ENCODE measurements around the gene MIA2. TPM values are rescaled to one million over a fixed set of nuclear protein-coding genes. Genes with fewer than 3 reads are reported as not detected.

Gene MIA2
- polyA plus RNA-seq, 1 of the 3 experiments (the other 2 are of a cell fraction): 2.6 TPM

DNA sequence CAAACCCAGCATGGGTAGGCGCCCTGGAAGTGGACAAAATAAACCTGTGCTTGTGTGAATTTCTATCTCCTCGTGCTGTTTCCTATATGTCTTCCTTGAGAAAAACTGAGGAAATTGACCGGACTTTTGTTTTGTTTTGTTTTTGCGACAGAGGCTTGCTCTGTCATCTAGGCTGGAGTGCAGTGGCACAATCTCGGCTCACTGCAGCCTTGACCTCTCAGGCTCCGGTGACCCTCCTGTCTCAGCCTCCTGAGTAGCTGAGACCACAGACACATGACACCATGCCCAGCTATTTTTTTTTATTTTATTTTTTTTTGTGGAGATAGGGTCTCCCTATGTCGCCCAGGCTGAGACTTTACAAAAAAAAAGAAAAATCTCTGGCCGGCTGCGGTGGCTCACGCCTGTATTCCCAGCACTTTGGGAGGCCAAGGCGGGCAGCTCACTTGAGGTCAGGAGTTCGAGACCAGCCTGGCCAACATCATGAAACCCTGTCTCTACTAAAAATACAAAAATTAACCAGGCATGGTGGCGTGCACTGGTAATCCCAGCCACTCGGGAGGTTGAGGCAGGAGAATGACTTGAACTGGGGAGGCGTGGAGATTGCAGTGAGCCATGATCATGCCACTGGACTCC lies 22.5 kb upstream of the MIA2 start:
- ChIA-PET CTCF (no interaction called here), POLR2A (no interaction called here)
- Histone ChIP-seq H3K9me3 (no peaks in the 10 kb centered on the region), H3K27ac (ENCODE audit: low read depth in 2 of 2, low read length in 1 of 2) (no peak overlapping the region), H3K27me3 (ENCODE audit: insufficient read depth) (no peaks in the 10 kb centered on the region), H3F3A (replicated peaks; ENCODE audit: insufficient read depth) (no peaks in the 10 kb centered on the region), H3K79me2 (ENCODE audit: insufficient read depth) (no peaks in the 10 kb centered on the region), H3K36me3 (replicated peaks in 1 of 2; ENCODE audit: control insufficient read depth in 1 of 2, insufficient read depth in 2 of 2, low read length in 1 of 2) (no peaks in the 10 kb centered on the region), H3K4me1 (ENCODE audit: control insufficient read depth in 1 of 2, insufficient read depth in 2 of 2, low read depth in 1 of 2, low read length in 1 of 2) (no peaks in the 10 kb centered on the region), H2AFZ (ENCODE audit: low read depth) (no peak overlapping the region), H3K4me2 (no peak overlapping the region), H3K9ac (no peak overlapping the region), H3K9me2 (no peaks in the 10 kb centered on the region), H4K20me1 (ENCODE audit: insufficient read depth) (no peaks in the 10 kb centered on the region), H3K4me3 (ENCODE audit: low read depth in 2 of 2, low read length in 1 of 2) (no peak overlapping the region)
- WGBS (ENCODE audit: low lambda C conversion rate): 88% methylated on average over 14 of the region's 15 CpGs
- TF ChIP-seq CTCF (IDR thresholded peaks at IDR 0.05) (no peak), POLR2AphosphoS5 (IDR thresholded peaks at IDR 0.05; ENCODE audit: low read depth, low read length) (no peak)
- DNase-seq: no peak

DNA sequence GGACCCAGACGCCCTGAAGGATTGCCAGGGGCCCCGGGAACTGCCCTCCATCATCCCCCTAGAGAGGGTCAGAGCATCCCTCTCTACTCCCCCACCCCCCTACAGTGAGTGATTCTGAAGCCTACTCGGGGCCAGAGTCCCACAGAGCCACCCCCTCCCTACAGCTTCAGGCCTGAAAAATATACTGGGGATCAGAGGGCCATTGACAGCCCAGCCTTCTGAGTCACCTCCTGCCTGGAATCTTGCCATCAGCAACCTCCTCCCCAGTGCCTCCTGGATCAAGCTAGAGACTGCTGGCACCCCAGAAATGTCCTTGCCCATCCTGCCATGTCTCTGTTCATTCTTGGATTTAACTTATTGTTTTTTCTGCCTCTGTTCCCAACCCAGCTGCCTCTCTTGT lies 21.7 kb upstream of the MIA2 start:
- Histone ChIP-seq H3F3A (replicated peaks; ENCODE audit: insufficient read depth) (no peaks in the 10 kb centered on the region), H3K9me2 (no peaks in the 10 kb centered on the region), H3K9ac (no peak overlapping the region), H3K27me3 (ENCODE audit: insufficient read depth) (no peaks in the 10 kb centered on the region), H3K27ac (ENCODE audit: low read depth in 2 of 2, low read length in 1 of 2) (no peak overlapping the region), H3K4me3 (ENCODE audit: low read depth in 2 of 2, low read length in 1 of 2) (no peak overlapping the region), H3K79me2 (ENCODE audit: insufficient read depth) (no peaks in the 10 kb centered on the region), H2AFZ (ENCODE audit: low read depth) (no peak overlapping the region), H3K4me2 (no peak overlapping the region), H3K36me3 (replicated peaks in 1 of 2; ENCODE audit: control insufficient read depth in 1 of 2, insufficient read depth in 2 of 2, low read length in 1 of 2) (no peaks in the 10 kb centered on the region), H4K20me1 (ENCODE audit: insufficient read depth) (no peaks in the 10 kb centered on the region), H3K4me1 (ENCODE audit: control insufficient read depth in 1 of 2, insufficient read depth in 2 of 2, low read depth in 1 of 2, low read length in 1 of 2) (no peaks in the 10 kb centered on the region), H3K9me3 (no peaks in the 10 kb centered on the region)
- TF ChIP-seq POLR2AphosphoS5 (IDR thresholded peaks at IDR 0.05; ENCODE audit: low read depth, low read length): no peak
- TF ChIP-seq USF1 (IDR thresholded peaks at IDR 0.05; ENCODE audit: borderline replicate concordance, low read depth): no peak
- TF ChIP-seq FOXJ3 (CRISPR knock-in tag; IDR thresholded peaks at IDR 0.05): no peak
- no peak for TF ChIP-seq ELF1 (IDR thresholded peaks at IDR 0.05)
- TF ChIP-seq FOSL2 (IDR thresholded peaks at IDR 0.05; ENCODE audit: borderline replicate concordance, low read depth): no peak
- TF ChIP-seq TEAD4 (IDR thresholded peaks at IDR 0.05; ENCODE audit: borderline replicate concordance, insufficient read depth): no peak
- no peak for TF ChIP-seq FOXM1 (IDR thresholded peaks at IDR 0.05; ENCODE audit: low read depth)
- no peak for TF ChIP-seq REST (IDR thresholded peaks at IDR 0.05; ENCODE audit: low read depth, low read length)
- DNase-seq: no peak
- ChIA-PET CTCF (no interaction called here), POLR2A (no interaction called here)
- WGBS (ENCODE audit: low lambda C conversion rate): 0% methylated on average over 1 of the region's 3 CpGs
